Measurements from ENCODE around the gene STAMBP. TPM values are rescaled to one million over a fixed set of nuclear protein-coding genes. Genes with fewer than 3 reads are reported as not detected.
"Not testable (repeated sequence)": the region's sequence is repeated elsewhere in the genome, so short reads cannot be mapped to it uniquely, and the experiment has no call there.

Gene STAMBP
- 100 to 1,000 TPM; 104 to 111 TPM for total RNA-seq

DNA sequence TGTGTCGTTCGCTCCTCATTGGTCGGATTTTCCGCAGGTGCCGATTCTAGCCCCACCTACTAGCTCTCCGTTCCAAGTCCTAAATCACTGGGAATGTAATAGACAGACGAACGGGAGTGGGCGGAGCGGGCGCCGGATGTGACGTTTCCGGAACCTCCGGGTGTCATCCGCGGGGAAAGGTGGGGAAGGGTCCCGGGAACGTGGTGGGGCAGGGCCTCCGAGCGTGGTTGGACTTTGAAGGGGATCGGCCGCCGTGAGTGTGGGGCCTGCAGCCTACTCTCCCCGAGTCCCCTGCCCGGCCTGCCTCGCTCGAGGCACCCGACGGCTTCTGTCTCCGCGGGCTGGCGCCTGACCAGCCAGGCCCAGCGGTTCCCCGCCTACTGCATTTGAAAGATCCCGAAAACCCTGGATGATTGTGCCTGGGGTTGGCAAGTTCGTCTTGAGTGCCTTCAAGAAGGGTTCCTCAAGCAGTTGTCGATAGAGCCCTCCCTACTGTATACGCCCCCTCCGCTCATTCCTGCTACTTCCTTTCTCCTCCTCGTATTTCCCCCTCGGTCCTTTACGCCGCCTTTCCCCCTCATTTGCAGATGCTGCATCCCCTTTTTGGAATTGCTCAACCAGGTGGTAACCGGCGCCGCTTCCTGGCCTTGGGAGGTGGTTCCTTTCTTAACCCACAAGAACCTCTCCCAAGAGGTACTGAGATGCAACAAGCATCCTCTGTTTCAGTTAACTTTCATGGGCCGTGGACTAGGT is at the start of gene STAMBP:
TSS of gene STAMBP (plus strand) at position 144 of the 753 bp plus-strand sequence. CDS start 1,896 bp downstream, outside the sequence.
- DNase-seq: peak; percentile 95
- Mint-ChIP-seq H3K4me1 (peaks cover 53% of the 10 kb centered on the region), H3K36me3 (ENCODE audit: low read depth) (peaks cover 34% of the 10 kb centered on the region), H3K27me3 (no peaks in the 10 kb centered on the region), H3K27ac (peak within 1 kb of the TSS; percentile 98), H3K9me3 (ENCODE audit: low read depth) (no peaks in the 10 kb centered on the region), H3K4me3 (peak within 1 kb of the TSS; percentile 97)
- ATAC-seq: peak; percentile 75
- POLR2A ChIA-PET: interaction anchor here (0.6 to 1.0 kb wide), 9 partner anchors 50 to 377 kb away, joined by 3 to 5 read pairs (median 3); partner anchors contain the start of gene MOB1A
- CTCF ChIA-PET: interaction anchor here (0.6 to 9.5 kb wide), 18 partner anchors 10 to 563 kb away, joined by 3 to 155 read pairs (median 4); partner anchors contain the start of genes BOLA3 and MOB1A
- intact Hi-C loops (cut with DNase I, micrococcal nuclease): loop anchor here (1.0 to 10.0 kb wide), 15 partner anchors 49 to 625 kb away; partner anchors contain the start of genes BOLA3 (in 2 of the 2), DGUOK (in 2 of the 2), MOB1A (in 2 of the 2) and TPRKB (in 2 of the 2)

DNA sequence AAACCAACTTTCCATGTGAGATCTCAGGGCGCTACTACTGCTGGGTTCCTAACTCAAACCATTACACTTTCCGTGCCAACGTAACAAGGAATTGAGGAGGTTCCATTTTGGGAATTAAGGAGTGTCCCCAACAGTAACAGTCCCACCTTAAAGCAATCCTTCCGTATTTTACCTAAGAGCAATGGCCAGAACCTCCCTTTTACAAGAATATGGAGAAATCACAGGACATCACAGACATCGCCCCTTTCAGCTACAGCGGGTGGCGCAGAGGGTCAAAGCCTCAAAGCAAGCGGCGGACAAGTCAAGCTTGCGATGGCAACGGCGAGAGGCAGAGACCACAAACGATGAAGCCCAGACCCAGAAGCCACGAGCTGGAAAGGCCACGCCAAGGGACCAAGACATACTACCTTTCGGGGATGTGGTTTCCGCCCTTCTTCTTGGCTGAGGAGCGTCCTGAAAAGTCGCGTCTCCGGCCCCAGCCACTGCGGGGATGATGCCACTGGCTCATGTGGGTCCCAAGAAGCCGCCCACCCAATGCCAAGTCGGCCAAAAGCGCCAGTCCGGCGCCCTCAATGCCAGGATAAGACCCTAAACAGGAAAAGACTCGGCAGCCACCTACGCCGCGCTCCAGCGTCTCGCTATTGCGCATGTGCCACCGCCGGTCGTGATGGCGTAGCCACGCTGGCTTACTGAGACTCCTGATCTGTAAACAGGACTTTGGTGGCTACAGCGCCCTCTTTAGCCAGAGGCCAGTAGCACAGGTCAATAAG is 49.1 kb upstream of the STAMBP start, which contains the start of gene DUSP11:
TSS of gene DUSP11 (minus strand) at position 637 of the 770 bp plus-strand sequence. CDS start at position 508, 129 bp downstream.
- H3K36me3 Mint-ChIP-seq (ENCODE audit: low read depth): peaks cover 20% of the 10 kb centered on the region
- ChIA-PET POLR2A (interaction anchor here (0.6 kb wide), 2 partner anchors 49 to 406 kb away, joined by 3 read pairs; partner anchors contain the start of gene STAMBP), CTCF (interaction anchor here (0.7 to 1.1 kb wide), 9 partner anchors 9 to 404 kb away, joined by 3 to 7 read pairs (median 3); partner anchors contain the start of gene MOB1A)
- peaks cover 27% of the 10 kb centered on the region for H3K4me1 Mint-ChIP-seq
- peaks cover 2% of the 10 kb centered on the region for H3K27me3 Mint-ChIP-seq
- no peaks in the 10 kb centered on the region for H3K9me3 Mint-ChIP-seq (ENCODE audit: low read depth)
- peak within 1 kb of the TSS; percentile 98 for H3K27ac Mint-ChIP-seq
- peak within 1 kb of the TSS; percentile 100 for H3K4me3 Mint-ChIP-seq
- intact Hi-C loops (cut with DNase I, micrococcal nuclease): loop anchor here in 1 of 2 experiments (1.0 kb wide), 5 partner anchors 42 to 368 kb away; partner anchors contain the start of genes BOLA3, STAMBP and TPRKB
- ATAC-seq (peak; percentile 100), DNase-seq (peak; percentile 98)

- no peak for ATAC-seq
- ChIA-PET POLR2A (no interaction called here), CTCF (interaction anchor here (0.6 to 1.1 kb wide), 4 partner anchors 44 to 399 kb away, joined by 3 to 7 read pairs (median 4); partner anchors contain the start of gene MOB1A)
- Mint-ChIP-seq H3K4me1 (peaks cover 27% of the 10 kb centered on the region), H3K4me3 (peak overlapping the region; percentile 100), H3K9me3 (ENCODE audit: low read depth) (no peaks in the 10 kb centered on the region), H3K27ac (no peak overlapping the region), H3K36me3 (ENCODE audit: low read depth) (peaks cover 17% of the 10 kb centered on the region), H3K27me3 (peaks cover 2% of the 10 kb centered on the region)
- DNase-seq: no peak
- intact Hi-C loops (cut with DNase I, micrococcal nuclease): loop anchor here in 1 of 2 experiments (1.0 kb wide), 5 partner anchors 41 to 367 kb away; partner anchors contain the start of genes BOLA3, STAMBP and TPRKB
Measured at GRCh38 chr2:73780237-73780582, 48.6 kb upstream of the STAMBP start.

DNA sequence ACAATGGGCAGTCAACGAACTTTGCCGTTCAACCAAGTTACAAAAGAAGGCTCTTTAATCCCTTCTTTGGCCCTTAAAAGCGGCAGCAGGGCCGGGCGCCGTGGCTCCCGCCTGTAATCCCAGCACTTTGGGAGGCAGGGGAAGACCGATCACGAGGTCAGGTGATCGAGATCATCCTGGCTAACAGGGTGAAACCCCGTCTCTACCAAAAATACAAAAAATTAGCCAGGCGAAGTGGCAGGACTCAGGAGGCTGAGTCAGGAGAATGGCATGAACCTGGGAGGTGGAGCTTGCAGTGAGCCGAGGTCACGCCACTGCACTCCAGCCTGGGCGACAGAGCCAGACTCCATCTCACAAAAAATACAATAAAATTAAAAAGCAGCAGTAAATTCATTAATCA is 45.4 kb upstream of the STAMBP start:
- H3K4me1 Mint-ChIP-seq; H3K9me3 Mint-ChIP-seq (ENCODE audit: low read depth); H3K27ac Mint-ChIP-seq; H3K27me3 Mint-ChIP-seq; ATAC-seq; DNase-seq; intact Hi-C loops (cut with DNase I, micrococcal nuclease); H3K4me3 Mint-ChIP-seq; POLR2A ChIA-PET; H3K36me3 Mint-ChIP-seq (ENCODE audit: low read depth); CTCF ChIA-PET: not testable (repeated sequence)

- CTCF ChIA-PET; POLR2A ChIA-PET; ATAC-seq; H3K27ac Mint-ChIP-seq; intact Hi-C loops (cut with DNase I, micrococcal nuclease); H3K4me3 Mint-ChIP-seq; H3K36me3 Mint-ChIP-seq (ENCODE audit: low read depth); H3K9me3 Mint-ChIP-seq (ENCODE audit: low read depth); DNase-seq; H3K27me3 Mint-ChIP-seq; H3K4me1 Mint-ChIP-seq: not testable (repeated sequence)
Measured at GRCh38 chr2:73783883-73784282, 44.9 kb upstream of the STAMBP start, which contains the start of gene C2orf78. TSS of gene C2orf78 (plus strand) at chr2:73784183. CDS start at chr2:73784310, 127 bp downstream.

DNA sequence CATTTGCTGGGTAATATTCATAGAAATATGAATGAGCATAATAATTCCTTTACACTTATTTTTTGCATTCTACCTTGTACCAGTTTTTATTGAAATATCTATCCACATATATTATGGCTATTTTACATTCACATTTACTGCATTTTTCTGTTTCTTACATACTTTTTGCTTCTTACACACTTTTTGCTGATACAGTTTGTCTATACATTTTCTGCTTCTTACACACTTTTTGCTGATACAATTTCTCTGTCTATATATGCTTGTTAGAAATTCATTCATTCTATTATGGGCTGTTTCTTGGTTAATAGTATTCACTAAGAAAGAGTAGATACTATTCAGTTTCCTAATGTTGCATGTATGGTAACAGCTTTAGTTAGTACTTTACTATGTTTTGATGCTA is 16.9 kb upstream of the STAMBP start:
- ChIA-PET POLR2A (no interaction called here), CTCF (interaction anchor here (3.2 kb wide), 1 partner anchor 11 kb away, joined by 25 read pairs; no protein-coding TSS in a partner anchor)
- Mint-ChIP-seq H3K36me3 (ENCODE audit: low read depth) (no peaks in the 10 kb centered on the region), H3K4me3 (no peak overlapping the region), H3K4me1 (no peaks in the 10 kb centered on the region), H3K27ac (no peak overlapping the region), H3K9me3 (ENCODE audit: low read depth) (no peaks in the 10 kb centered on the region), H3K27me3 (peaks cover 10% of the 10 kb centered on the region)
- DNase-seq (no peak), ATAC-seq (no peak)
- intact Hi-C loops (cut with DNase I, micrococcal nuclease): no loop called here

DNA sequence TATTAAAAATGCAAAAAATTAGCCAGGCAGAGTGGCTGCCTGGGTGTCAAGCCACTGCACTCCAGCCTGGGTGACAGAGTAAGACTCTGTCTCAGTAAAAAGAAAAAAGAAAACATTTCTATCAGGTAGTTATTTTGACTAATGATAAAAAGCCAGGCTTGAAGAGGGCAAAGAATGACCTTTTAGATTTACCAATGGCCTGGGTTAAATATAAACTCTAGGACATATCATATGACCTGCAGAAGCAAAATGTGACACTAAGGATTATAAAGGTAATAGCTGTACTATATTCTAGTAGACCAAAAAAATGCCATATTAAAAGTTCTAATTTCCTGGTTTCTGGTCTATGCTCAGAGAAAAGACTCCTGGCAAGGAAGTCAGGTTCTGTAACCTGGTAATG is 16.1 kb upstream of the STAMBP start:
- H3K27ac Mint-ChIP-seq: no peak overlapping the region
- no peaks in the 10 kb centered on the region for H3K9me3 Mint-ChIP-seq (ENCODE audit: low read depth)
- no peak overlapping the region for H3K4me3 Mint-ChIP-seq
- CTCF ChIA-PET: interaction anchor here (1.2 to 3.2 kb wide), 2 partner anchors 11 to 366 kb away, joined by 3 to 25 read pairs; partner anchors contain the start of gene MOB1A
- POLR2A ChIA-PET: no interaction called here
- no peak for ATAC-seq
- no peaks in the 10 kb centered on the region for H3K4me1 Mint-ChIP-seq
- intact Hi-C loops (cut with DNase I, micrococcal nuclease): no loop called here
- H3K27me3 Mint-ChIP-seq: peaks cover 10% of the 10 kb centered on the region
- no peaks in the 10 kb centered on the region for H3K36me3 Mint-ChIP-seq (ENCODE audit: low read depth)
- DNase-seq: no peak

DNA sequence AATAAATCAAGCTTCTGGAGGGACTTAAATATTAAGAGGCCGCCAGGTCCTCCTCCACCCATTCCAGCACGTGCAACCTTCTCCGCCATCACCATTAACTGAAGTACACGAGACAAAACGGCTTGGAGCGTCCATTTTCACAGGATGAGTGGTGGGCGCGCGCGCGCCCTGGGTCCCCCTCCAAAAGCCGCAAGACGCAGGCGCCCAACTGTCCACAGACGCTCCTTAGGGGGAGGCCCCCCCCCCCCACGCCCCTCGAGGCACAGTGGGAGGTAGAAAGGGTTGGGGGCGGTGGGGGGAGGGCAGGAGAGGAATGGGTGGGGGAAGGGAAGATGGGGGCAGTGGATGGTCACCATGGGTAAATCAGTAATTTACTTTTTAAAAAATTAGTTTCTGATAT is 10.5 kb upstream of the STAMBP start:
- Mint-ChIP-seq H3K36me3 (ENCODE audit: low read depth) (no peaks in the 10 kb centered on the region), H3K4me1 (peaks cover 29% of the 10 kb centered on the region), H3K4me3 (no peak overlapping the region), H3K27me3 (peaks cover 10% of the 10 kb centered on the region), H3K27ac (no peak overlapping the region), H3K9me3 (ENCODE audit: low read depth) (no peaks in the 10 kb centered on the region)
- CTCF ChIA-PET: no interaction called here
- POLR2A ChIA-PET: no interaction called here
- no peak for DNase-seq
- intact Hi-C loops (cut with DNase I, micrococcal nuclease): no loop called here
- ATAC-seq: no peak

GRCh38 chr2:73821227-73821626 is 7.5 kb upstream of the STAMBP start:
- Mint-ChIP-seq H3K4me3 (peak overlapping the region; percentile 16), H3K36me3 (ENCODE audit: low read depth) (no peaks in the 10 kb centered on the region), H3K4me1 (peaks cover 33% of the 10 kb centered on the region), H3K9me3 (ENCODE audit: low read depth) (no peaks in the 10 kb centered on the region), H3K27ac (peak overlapping the region; percentile 79), H3K27me3 (peaks cover 3% of the 10 kb centered on the region)
- intact Hi-C loops (cut with DNase I, micrococcal nuclease): loop anchor here (1.0 to 10.0 kb wide), 6 partner anchors 41 to 574 kb away; partner anchors contain the start of genes ALMS1 (in 1 of the 2), BOLA3 (in 1 of the 2), DUSP11 (in 1 of the 2) and MOB1A (in 1 of the 2)
- CTCF ChIA-PET: interaction anchor here (0.6 to 9.5 kb wide), 10 partner anchors 9 to 932 kb away, joined by 3 to 155 read pairs (median 4); partner anchors contain the start of gene BOLA3
- POLR2A ChIA-PET: interaction anchor here (0.7 to 1.1 kb wide), 2 partner anchors 84 to 357 kb away, joined by 3 read pairs; partner anchors contain the start of genes MOB1A and TPRKB
- DNase-seq (peak; percentile 68), ATAC-seq (peak; percentile 94)

- peaks cover 3% of the 10 kb centered on the region for H3K27me3 Mint-ChIP-seq
- intact Hi-C loops (cut with DNase I, micrococcal nuclease): loop anchor here (1.0 to 10.0 kb wide), 6 partner anchors 41 to 573 kb away; partner anchors contain the start of genes ALMS1 (in 1 of the 2), BOLA3 (in 1 of the 2), DUSP11 (in 1 of the 2) and MOB1A (in 1 of the 2)
- H3K4me3 Mint-ChIP-seq: peak overlapping the region; percentile 16
- H3K9me3 Mint-ChIP-seq (ENCODE audit: low read depth): no peaks in the 10 kb centered on the region
- ChIA-PET POLR2A (no interaction called here), CTCF (interaction anchor here (0.6 to 9.5 kb wide), 13 partner anchors 10 to 932 kb away, joined by 3 to 155 read pairs (median 4); partner anchors contain the start of genes BOLA3, MOB1A and TPRKB)
- H3K4me1 Mint-ChIP-seq: peaks cover 33% of the 10 kb centered on the region
- no peaks in the 10 kb centered on the region for H3K36me3 Mint-ChIP-seq (ENCODE audit: low read depth)
- DNase-seq: no peak
- ATAC-seq: peak; percentile 57
- peak overlapping the region; percentile 79 for H3K27ac Mint-ChIP-seq
Measured at GRCh38 chr2:73821669-73822068, 7.1 kb upstream of the STAMBP start.

Data from activated CD4-positive, alpha-beta T cell treated with anti-CD3 and anti-CD28 coated beads for 36 hours (primary cell).